Measurements from ENCODE around the gene TCF7L1.

The TCF7L1 gene

GRCh38 chr2:85344356-85344954 is 211.3 kb downstream of the TCF7L1 start:
- TF ChIP-seq CTCF (IDR thresholded peaks at IDR 0.05; ENCODE audit: extremely low read depth, insufficient read depth, missing control alignments), result no peak
- in situ Hi-C loops (cut with MboI; ENCODE audit: low pct_unique_long_range_greater_than_20kb, low sequenced_read_pairs, unreplicated experiment), result no loop called here
- no peak for DNase-seq (ENCODE audit: low spot score)

- no peak for DNase-seq (ENCODE audit: low spot score)
- no peak for TF ChIP-seq CTCF (IDR thresholded peaks at IDR 0.05; ENCODE audit: extremely low read depth, insufficient read depth, missing control alignments)
- in situ Hi-C loops (cut with MboI; ENCODE audit: low pct_unique_long_range_greater_than_20kb, low sequenced_read_pairs, unreplicated experiment), result no loop called here
Observed at GRCh38 chr2:85347599-85347998, 214.4 kb downstream of the TCF7L1 start.

- no peak for DNase-seq (ENCODE audit: low spot score)
- in situ Hi-C loops (cut with MboI; ENCODE audit: low pct_unique_long_range_greater_than_20kb, low sequenced_read_pairs, unreplicated experiment), result no loop called here
- no peak for TF ChIP-seq CTCF (IDR thresholded peaks at IDR 0.05; ENCODE audit: extremely low read depth, insufficient read depth, missing control alignments)
Observed at GRCh38 chr2:85353876-85354285, 220.7 kb downstream of the TCF7L1 start.

- TF ChIP-seq CTCF (IDR thresholded peaks at IDR 0.05; ENCODE audit: extremely low read depth, insufficient read depth, missing control alignments), result no peak
- peak; percentile 95 for DNase-seq (ENCODE audit: low spot score)
- in situ Hi-C loops (cut with MboI; ENCODE audit: low pct_unique_long_range_greater_than_20kb, low sequenced_read_pairs, unreplicated experiment), result no loop called here
Observed at GRCh38 chr2:85354286-85355072, 221.3 kb downstream of the TCF7L1 start, which contains the start of the genes ELMOD3 and RETSAT. TSS of gene ELMOD3 (plus strand) at chr2:85354769. CDS start at chr2:85357199, 2,430 bp downstream. TSS of gene RETSAT (minus strand) at chr2:85354528. CDS start at chr2:85354507, 21 bp downstream.

GRCh38 chr2:85355073-85355410 is 221.8 kb downstream of the TCF7L1 start:
- DNase-seq (ENCODE audit: low spot score), result no peak
- TF ChIP-seq CTCF (IDR thresholded peaks at IDR 0.05; ENCODE audit: extremely low read depth, insufficient read depth, missing control alignments), result no peak
- in situ Hi-C loops (cut with MboI; ENCODE audit: low pct_unique_long_range_greater_than_20kb, low sequenced_read_pairs, unreplicated experiment), result no loop called here

- in situ Hi-C loops (cut with MboI; ENCODE audit: low pct_unique_long_range_greater_than_20kb, low sequenced_read_pairs, unreplicated experiment), result no loop called here
- no peak for DNase-seq (ENCODE audit: low spot score)
- no peak for TF ChIP-seq CTCF (IDR thresholded peaks at IDR 0.05; ENCODE audit: extremely low read depth, insufficient read depth, missing control alignments)
Observed at GRCh38 chr2:85355521-85355920, 222.3 kb downstream of the TCF7L1 start.
